Measurements from ENCODE around the gene MMP10.

DNA sequence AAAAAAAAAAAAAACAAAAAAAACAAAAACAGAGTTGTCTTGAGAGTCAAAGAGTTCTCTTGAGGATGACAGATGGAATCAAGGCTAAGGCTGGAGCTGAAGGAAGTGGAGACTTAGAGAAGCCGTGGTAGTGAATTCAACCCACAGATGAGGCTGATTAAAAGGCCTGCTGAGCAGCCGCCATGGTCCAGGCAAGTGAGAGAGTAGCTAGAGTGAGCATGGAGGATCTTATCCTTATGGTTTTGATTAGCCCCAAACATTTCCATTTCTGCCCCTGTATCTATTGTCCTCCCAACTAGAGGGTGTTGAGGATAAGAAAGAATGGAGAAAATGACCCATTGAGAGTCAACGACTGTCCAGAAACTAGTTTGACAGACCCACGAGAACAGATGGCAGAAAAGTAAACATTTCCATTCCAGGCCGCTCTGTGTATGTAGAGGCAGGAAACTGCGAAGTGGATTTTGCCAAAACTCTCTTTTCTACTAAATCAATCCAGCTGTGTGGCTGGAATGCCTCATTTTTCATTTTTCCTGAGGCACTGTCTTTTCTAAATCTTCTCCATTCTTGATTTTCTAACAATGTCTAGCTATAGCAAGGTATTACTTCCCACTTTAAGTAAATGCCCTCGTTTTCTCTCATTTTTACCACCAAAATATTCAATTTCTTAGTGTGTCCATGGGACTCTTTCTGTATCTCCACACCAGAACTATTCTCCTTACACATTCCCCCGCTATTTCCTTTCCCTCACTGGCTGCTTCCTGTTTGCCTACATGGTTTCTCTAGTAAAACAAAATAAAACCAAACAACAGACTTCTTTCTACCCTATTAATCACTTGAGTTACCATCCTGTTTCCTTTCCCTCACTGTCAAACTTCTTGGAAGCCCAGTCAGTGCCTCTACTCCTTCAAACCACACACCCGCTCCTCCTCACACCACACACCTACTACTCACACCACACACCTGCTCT, 50.3 kb downstream of the MMP10 start:
- no peak for TF ChIP-seq EZH2 (IDR thresholded peaks at IDR 0.05; ENCODE audit: low read depth, unreplicated experiment)
- TF ChIP-seq, protein P1, sequence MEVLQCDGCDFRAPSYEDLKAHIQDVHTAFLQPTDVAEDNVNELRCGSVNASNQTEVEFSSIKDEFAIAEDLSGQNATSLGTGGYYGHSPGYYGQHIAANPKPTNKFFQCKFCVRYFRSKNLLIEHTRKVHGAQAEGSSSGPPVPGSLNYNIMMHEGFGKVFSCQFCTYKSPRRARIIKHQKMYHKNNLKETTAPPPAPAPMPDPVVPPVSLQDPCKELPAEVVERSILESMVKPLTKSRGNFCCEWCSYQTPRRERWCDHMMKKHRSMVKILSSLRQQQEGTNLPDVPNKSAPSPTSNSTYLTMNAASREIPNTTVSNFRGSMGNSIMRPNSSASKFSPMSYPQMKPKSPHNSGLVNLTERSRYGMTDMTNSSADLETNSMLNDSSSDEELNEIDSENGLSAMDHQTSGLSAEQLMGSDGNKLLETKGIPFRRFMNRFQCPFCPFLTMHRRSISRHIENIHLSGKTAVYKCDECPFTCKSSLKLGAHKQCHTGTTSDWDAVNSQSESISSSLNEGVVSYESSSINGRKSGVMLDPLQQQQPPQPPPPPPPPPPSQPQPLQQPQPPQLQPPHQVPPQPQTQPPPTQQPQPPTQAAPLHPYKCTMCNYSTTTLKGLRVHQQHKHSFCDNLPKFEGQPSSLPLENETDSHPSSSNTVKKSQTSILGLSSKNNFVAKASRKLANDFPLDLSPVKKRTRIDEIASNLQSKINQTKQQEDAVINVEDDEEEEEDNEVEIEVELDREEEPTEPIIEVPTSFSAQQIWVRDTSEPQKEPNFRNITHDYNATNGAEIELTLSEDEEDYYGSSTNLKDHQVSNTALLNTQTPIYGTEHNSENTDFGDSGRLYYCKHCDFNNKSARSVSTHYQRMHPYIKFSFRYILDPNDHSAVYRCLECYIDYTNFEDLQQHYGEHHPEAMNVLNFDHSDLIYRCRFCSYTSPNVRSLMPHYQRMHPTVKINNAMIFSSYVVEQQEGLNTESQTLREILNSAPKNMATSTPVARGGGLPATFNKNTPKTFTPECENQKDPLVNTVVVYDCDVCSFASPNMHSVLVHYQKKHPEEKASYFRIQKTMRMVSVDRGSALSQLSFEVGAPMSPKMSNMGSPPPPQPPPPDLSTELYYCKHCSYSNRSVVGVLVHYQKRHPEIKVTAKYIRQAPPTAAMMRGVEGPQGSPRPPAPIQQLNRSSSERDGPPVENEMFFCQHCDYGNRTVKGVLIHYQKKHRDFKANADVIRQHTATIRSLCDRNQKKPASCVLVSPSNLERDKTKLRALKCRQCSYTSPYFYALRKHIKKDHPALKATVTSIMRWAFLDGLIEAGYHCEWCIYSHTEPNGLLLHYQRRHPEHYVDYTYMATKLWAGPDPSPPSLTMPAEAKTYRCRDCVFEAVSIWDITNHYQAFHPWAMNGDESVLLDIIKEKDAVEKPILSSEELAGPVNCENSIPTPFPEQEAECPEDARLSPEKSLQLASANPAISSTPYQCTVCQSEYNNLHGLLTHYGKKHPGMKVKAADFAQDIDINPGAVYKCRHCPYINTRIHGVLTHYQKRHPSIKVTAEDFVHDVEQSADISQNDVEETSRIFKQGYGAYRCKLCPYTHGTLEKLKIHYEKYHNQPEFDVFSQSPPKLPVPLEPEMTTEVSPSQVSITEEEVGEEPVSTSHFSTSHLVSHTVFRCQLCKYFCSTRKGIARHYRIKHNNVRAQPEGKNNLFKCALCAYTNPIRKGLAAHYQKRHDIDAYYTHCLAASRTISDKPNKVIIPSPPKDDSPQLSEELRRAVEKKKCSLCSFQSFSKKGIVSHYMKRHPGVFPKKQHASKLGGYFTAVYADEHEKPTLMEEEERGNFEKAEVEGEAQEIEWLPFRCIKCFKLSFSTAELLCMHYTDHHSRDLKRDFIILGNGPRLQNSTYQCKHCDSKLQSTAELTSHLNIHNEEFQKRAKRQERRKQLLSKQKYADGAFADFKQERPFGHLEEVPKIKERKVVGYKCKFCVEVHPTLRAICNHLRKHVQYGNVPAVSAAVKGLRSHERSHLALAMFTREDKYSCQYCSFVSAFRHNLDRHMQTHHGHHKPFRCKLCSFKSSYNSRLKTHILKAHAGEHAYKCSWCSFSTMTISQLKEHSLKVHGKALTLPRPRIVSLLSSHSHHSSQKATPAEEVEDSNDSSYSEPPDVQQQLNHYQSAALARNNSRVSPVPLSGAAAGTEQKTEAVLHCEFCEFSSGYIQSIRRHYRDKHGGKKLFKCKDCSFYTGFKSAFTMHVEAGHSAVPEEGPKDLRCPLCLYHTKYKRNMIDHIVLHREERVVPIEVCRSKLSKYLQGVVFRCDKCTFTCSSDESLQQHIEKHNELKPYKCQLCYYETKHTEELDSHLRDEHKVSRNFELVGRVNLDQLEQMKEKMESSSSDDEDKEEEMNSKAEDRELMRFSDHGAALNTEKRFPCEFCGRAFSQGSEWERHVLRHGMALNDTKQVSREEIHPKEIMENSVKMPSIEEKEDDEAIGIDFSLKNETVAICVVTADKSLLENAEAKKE (CRISPR knock-in tag; IDR thresholded peaks at IDR 0.05), result no peak
- TF ChIP-seq, protein P2, sequence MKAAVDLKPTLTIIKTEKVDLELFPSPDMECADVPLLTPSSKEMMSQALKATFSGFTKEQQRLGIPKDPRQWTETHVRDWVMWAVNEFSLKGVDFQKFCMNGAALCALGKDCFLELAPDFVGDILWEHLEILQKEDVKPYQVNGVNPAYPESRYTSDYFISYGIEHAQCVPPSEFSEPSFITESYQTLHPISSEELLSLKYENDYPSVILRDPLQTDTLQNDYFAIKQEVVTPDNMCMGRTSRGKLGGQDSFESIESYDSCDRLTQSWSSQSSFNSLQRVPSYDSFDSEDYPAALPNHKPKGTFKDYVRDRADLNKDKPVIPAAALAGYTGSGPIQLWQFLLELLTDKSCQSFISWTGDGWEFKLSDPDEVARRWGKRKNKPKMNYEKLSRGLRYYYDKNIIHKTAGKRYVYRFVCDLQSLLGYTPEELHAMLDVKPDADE (IDR thresholded peaks at IDR 0.05), result no peak
- TF ChIP-seq, protein P3, sequence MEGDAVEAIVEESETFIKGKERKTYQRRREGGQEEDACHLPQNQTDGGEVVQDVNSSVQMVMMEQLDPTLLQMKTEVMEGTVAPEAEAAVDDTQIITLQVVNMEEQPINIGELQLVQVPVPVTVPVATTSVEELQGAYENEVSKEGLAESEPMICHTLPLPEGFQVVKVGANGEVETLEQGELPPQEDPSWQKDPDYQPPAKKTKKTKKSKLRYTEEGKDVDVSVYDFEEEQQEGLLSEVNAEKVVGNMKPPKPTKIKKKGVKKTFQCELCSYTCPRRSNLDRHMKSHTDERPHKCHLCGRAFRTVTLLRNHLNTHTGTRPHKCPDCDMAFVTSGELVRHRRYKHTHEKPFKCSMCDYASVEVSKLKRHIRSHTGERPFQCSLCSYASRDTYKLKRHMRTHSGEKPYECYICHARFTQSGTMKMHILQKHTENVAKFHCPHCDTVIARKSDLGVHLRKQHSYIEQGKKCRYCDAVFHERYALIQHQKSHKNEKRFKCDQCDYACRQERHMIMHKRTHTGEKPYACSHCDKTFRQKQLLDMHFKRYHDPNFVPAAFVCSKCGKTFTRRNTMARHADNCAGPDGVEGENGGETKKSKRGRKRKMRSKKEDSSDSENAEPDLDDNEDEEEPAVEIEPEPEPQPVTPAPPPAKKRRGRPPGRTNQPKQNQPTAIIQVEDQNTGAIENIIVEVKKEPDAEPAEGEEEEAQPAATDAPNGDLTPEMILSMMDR (conservative IDR thresholded peaks at IDR 0.05; ENCODE audit: low read depth in 2 of 2), result no peak
- TF ChIP-seq POLR2AphosphoS5 (IDR thresholded peaks at IDR 0.05; ENCODE audit: low read depth), result no peak
- no peak for TF ChIP-seq EZH2phosphoT487 (IDR thresholded peaks at IDR 0.05; ENCODE audit: unreplicated experiment)
- TF ChIP-seq, protein P4, sequence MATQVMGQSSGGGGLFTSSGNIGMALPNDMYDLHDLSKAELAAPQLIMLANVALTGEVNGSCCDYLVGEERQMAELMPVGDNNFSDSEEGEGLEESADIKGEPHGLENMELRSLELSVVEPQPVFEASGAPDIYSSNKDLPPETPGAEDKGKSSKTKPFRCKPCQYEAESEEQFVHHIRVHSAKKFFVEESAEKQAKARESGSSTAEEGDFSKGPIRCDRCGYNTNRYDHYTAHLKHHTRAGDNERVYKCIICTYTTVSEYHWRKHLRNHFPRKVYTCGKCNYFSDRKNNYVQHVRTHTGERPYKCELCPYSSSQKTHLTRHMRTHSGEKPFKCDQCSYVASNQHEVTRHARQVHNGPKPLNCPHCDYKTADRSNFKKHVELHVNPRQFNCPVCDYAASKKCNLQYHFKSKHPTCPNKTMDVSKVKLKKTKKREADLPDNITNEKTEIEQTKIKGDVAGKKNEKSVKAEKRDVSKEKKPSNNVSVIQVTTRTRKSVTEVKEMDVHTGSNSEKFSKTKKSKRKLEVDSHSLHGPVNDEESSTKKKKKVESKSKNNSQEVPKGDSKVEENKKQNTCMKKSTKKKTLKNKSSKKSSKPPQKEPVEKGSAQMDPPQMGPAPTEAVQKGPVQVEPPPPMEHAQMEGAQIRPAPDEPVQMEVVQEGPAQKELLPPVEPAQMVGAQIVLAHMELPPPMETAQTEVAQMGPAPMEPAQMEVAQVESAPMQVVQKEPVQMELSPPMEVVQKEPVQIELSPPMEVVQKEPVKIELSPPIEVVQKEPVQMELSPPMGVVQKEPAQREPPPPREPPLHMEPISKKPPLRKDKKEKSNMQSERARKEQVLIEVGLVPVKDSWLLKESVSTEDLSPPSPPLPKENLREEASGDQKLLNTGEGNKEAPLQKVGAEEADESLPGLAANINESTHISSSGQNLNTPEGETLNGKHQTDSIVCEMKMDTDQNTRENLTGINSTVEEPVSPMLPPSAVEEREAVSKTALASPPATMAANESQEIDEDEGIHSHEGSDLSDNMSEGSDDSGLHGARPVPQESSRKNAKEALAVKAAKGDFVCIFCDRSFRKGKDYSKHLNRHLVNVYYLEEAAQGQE (IDR thresholded peaks at IDR 0.05; ENCODE audit: unreplicated experiment), result no peak
- TF ChIP-seq JUNB (IDR thresholded peaks at IDR 0.05; ENCODE audit: unreplicated experiment), result no peak
- no peak for TF ChIP-seq CREB1 (CRISPR knock-in tag; IDR thresholded peaks at IDR 0.05; ENCODE audit: low read depth)
- no peak for TF ChIP-seq ZNF331 (CRISPR knock-in tag; IDR thresholded peaks at IDR 0.05; ENCODE audit: low read depth)
- no peak for TF ChIP-seq ZNF114 (CRISPR knock-in tag; IDR thresholded peaks at IDR 0.05)
- TF ChIP-seq STAT1 (IDR thresholded peaks at IDR 0.05; ENCODE audit: unreplicated experiment), result no peak

Data from GM23338 (cell line).